ENCODE measurements around the gene OR6S1. TPM values are rescaled to one million over a fixed set of nuclear protein-coding genes. Genes with fewer than 3 reads are reported as not detected.

The OR6S1 gene
- total RNA-seq, 1 donor from 2014 or later = not detected

DNA sequence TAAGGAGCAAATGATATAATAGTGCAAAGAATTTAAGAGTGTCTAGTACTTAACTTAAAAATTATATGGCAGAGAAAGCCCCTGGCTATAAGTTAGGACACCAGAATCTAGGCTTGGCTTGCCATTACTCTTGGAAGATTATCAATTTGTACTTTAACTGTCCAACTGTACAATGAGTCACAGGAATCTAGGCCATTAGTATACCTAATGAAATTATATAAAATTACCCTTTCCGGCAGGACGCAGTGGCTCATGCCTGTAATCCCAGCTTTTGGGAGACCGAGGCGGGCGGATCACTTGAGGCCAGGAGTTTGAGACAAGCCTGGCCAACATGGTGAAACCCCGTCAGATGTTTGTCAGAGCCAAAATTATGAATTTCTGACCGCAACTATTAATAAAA lies 691 bp upstream of the OR6S1 start:
- H3K4me3 ChIP-seq (ENCODE audit: low read depth, low read length) = no peak overlapping the region
- no peak for DNase-seq (ENCODE audit: low read depth)
- no peak for TF ChIP-seq CTCF (conservative IDR thresholded peaks at IDR 0.05; ENCODE audit: low read depth, low read length)

DNA sequence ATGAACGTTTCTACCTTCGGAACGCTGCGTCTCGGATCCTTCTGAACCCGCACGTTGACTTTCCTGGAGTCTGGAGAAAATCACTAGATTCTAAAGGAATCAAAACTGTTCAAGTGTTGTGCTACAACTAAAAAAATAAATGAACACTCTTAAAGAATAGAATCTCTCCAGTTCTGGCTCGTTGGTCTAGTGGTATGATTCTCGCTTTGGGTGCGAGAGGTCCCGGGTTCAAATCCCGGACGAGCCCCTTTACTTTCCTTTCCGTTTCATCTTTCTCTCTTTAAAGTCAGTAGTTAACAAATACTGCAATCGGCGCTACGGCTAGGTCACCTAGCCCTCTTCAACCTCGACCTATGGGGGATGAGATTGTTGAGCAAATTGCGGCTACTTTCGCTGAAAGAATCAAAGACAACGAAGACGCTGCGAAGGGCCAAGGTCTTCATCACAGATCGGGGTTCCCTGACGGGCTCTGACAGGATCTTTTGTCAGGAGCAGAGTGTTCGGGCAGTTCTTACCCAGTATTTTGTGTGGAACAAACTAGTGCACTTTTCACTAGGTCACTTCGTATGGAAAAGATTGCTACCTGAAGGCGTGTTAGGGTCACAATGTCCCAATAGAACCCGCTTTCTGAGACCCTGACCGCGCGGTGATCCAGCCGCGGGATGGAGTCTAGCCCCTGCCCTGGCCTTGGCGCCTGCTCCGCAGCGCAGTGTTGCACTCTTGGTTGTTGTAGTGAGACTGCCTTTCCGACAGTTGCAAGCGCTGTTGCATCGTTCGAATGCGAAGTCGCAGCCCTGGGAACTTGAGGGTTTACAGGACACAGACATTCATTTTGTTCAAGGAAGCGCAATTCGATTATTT lies 8.4 kb downstream of the OR6S1 start:
- no peak for TF ChIP-seq CTCF (conservative IDR thresholded peaks at IDR 0.05; ENCODE audit: low read depth, low read length)
- peak; percentile 40 for DNase-seq (ENCODE audit: low read depth)
- peak overlapping the region; percentile 49 for H3K4me3 ChIP-seq (ENCODE audit: low read depth, low read length)

GRCh38 chr14:20632448-20632830 lies 9.1 kb downstream of the OR6S1 start:
- TF ChIP-seq CTCF (conservative IDR thresholded peaks at IDR 0.05; ENCODE audit: low read depth, low read length) = no peak
- no peak for DNase-seq (ENCODE audit: low read depth)
- H3K4me3 ChIP-seq (ENCODE audit: low read depth, low read length) = peak overlapping the region; percentile 49

DNA sequence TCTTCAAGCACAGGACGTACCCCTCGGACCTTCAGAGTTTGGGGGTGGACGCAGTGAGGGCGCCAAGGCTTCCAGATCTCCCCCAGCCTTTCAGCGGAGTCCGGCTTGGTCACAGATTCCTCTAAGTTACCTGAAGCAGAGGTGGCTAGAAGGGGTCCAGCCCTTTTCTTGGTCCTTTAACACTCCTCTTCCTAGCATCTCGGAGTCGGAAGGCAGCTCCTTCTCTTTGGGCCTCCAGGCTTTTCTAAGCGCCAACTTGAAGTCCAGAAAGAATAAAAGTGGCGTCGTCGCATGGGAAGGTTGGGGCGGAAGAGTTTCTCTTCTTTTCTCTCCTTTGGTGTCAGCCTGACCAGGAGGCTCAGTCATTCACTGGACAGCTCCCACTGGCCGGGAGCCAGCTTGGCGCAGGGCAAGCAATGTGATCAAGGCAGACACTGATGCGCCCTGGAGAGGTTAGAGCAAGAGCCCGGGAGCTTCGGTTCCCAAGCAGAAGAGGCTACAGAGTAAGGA lies 9.6 kb downstream of the OR6S1 start:
- peak overlapping the region; percentile 49 for H3K4me3 ChIP-seq (ENCODE audit: low read depth, low read length)
- TF ChIP-seq CTCF (conservative IDR thresholded peaks at IDR 0.05; ENCODE audit: low read depth, low read length) = no peak
- no peak for DNase-seq (ENCODE audit: low read depth)

GRCh38 chr14:20631023-20631879 lies 10.2 kb downstream of the OR6S1 start:
- no peak for DNase-seq (ENCODE audit: low read depth)
- TF ChIP-seq CTCF (conservative IDR thresholded peaks at IDR 0.05; ENCODE audit: low read depth, low read length) = no peak
- H3K4me3 ChIP-seq (ENCODE audit: low read depth, low read length) = peak overlapping the region; percentile 59

- H3K4me3 ChIP-seq (ENCODE audit: low read depth, low read length) = peak overlapping the region; percentile 59
- DNase-seq (ENCODE audit: low read depth) = peak; percentile 27
- TF ChIP-seq CTCF (conservative IDR thresholded peaks at IDR 0.05; ENCODE audit: low read depth, low read length) = no peak
Observed at GRCh38 chr14:20630340-20631022, 11.0 kb downstream of the OR6S1 start.
